Activated CD4-positive, alpha-beta T cell treated with anti-CD3 and anti-CD28 coated beads for 36 hours (primary cell): ENCODE measurements around the gene SNAP91. TPM values are rescaled to one million over a fixed set of nuclear protein-coding genes. Genes with fewer than 3 reads are reported as not detected.
"Not testable (repeated sequence)": the region's sequence is repeated elsewhere in the genome, so short reads cannot be mapped to it uniquely, and the experiment has no call there.

ENCODE experiments used
- ATAC-seq: fragments of 200-7000 bp; cut with Tn5 transposase; one replicate; pipeline ENCODE4 v1.10.0; 2021; ENCODE audit warnings: mild to moderate bottlenecking, moderate library complexity
- CTCF ChIA-PET: fragments of 350-600 bp; sonication (Branson Sonifier 250); formaldehyde crosslinking; loops from one replicate; lab custom pipeline; 2021; ENCODE audit warnings: antibody characterized with exemption; lab: Charles Lee
- POLR2A ChIA-PET: fragments of 350-600 bp; sonication (Branson Sonifier 250); formaldehyde crosslinking; loops from one replicate; lab custom pipeline; 2021; ENCODE audit warnings: antibody characterized with exemption, inconsistent platforms; lab: Charles Lee
- DNase-seq: peaks from one replicate; pipeline ENCODE4 v3.0.0-alpha.2; 2020
- H3K27ac Mint-ChIP-seq: one replicate; pipeline ENCODE4 v1.8.0; 2021; ENCODE audit warnings: mixed read lengths
- H3K27me3 Mint-ChIP-seq: one replicate; pipeline ENCODE4 v1.8.0; 2021; ENCODE audit warnings: mixed read lengths
- H3K36me3 Mint-ChIP-seq: one replicate; pipeline ENCODE4 v1.8.0; 2021; ENCODE audit warnings: low read depth, mixed read lengths
- H3K4me1 Mint-ChIP-seq: one replicate; pipeline ENCODE4 v1.8.0; 2021; ENCODE audit warnings: mixed read lengths
- H3K4me3 Mint-ChIP-seq: one replicate; pipeline ENCODE4 v1.8.0; 2021; ENCODE audit warnings: mild to moderate bottlenecking, moderate library complexity, mixed read lengths
- H3K9me3 Mint-ChIP-seq: one replicate; pipeline ENCODE4 v1.8.0; 2021; ENCODE audit warnings: low read depth, mixed read lengths
- intact Hi-C, 2 experiments: fragments of 100-400 bp; cut with DNase I in 1 of 2; cut with micrococcal nuclease in 1 of 2; formaldehyde crosslinking; loops; one replicate each; pipeline versions ENCODE4 v1.14.2 to v1.15.1; 2022 to 2024; cut with DNase I, micrococcal nuclease
- total RNA-seq, 2 experiments: library from RNA; stranded (reverse); gene quantifications; one replicate each; pipeline ENCODE4 v1.2.3, GENCODE V29; 2021

Gene SNAP91
- total RNA-seq, 2 experiments from 2014 or later = not detected

- CTCF ChIA-PET, DNase-seq, POLR2A ChIA-PET, H3K4me1 Mint-ChIP-seq, intact Hi-C loops, H3K27me3 Mint-ChIP-seq, ATAC-seq, H3K4me3 Mint-ChIP-seq, H3K27ac Mint-ChIP-seq, H3K36me3 Mint-ChIP-seq, H3K9me3 Mint-ChIP-seq: not testable (repeated sequence)
Measured at GRCh38 chr6:83629908-83630307, 79.0 kb downstream of the SNAP91 start.

GRCh38 chr6:83615025-83615999, 93.6 kb downstream of the SNAP91 start:
- H3K4me3 Mint-ChIP-seq = no peak overlapping the region
- CTCF ChIA-PET = interaction anchor here (0.6 to 2.1 kb wide), 11 partner anchors 8 to 1868 kb away, joined by 3 to 10 read pairs (median 4); no protein-coding TSS in a partner anchor
- H3K9me3 Mint-ChIP-seq = no peaks in the 10 kb centered on the region
- H3K27me3 Mint-ChIP-seq = peaks cover 5% of the 10 kb centered on the region
- POLR2A ChIA-PET = no interaction called here
- intact Hi-C loops = loop anchor here (1.0 to 10.0 kb wide), 3 partner anchors 607 to 1708 kb away; partner anchors contain the start of gene CEP162 (in 1 of the 2)
- H3K36me3 Mint-ChIP-seq = no peaks in the 10 kb centered on the region
- DNase-seq (no peak), ATAC-seq (no peak)
- H3K27ac Mint-ChIP-seq = no peak overlapping the region
- H3K4me1 Mint-ChIP-seq = no peaks in the 10 kb centered on the region

- DNase-seq (no peak), ATAC-seq (no peak)
- no peaks in the 10 kb centered on the region for H3K9me3 Mint-ChIP-seq
- CTCF ChIA-PET = no interaction called here
- no peak overlapping the region for H3K27ac Mint-ChIP-seq
- POLR2A ChIA-PET = no interaction called here
- no peaks in the 10 kb centered on the region for H3K36me3 Mint-ChIP-seq
- H3K4me3 Mint-ChIP-seq = no peak overlapping the region
- intact Hi-C loops = loop anchor here in 1 of 2 experiments (10.0 kb wide), 1 partner anchor 611 kb away; the partner anchor contains the start of gene CEP162
- H3K4me1 Mint-ChIP-seq = no peaks in the 10 kb centered on the region
- peaks cover 7% of the 10 kb centered on the region for H3K27me3 Mint-ChIP-seq
Measured at GRCh38 chr6:83613378-83613777, 95.5 kb downstream of the SNAP91 start.

- Mint-ChIP-seq H3K4me3 (no peak overlapping the region), H3K27ac (no peak overlapping the region), H3K36me3 (no peaks in the 10 kb centered on the region), H3K4me1 (no peaks in the 10 kb centered on the region), H3K27me3 (peaks cover 4% of the 10 kb centered on the region), H3K9me3 (no peaks in the 10 kb centered on the region)
- ATAC-seq (no peak), DNase-seq (no peak)
- CTCF ChIA-PET = interaction anchor here (0.8 kb wide), 1 partner anchor 12 kb away, joined by 5 read pairs; no protein-coding TSS in a partner anchor
- POLR2A ChIA-PET = no interaction called here
- intact Hi-C loops = no loop called here
Measured at GRCh38 chr6:83609248-83609647, 99.7 kb downstream of the SNAP91 start.

GRCh38 chr6:83605517-83605916, 103.4 kb downstream of the SNAP91 start:
- CTCF ChIA-PET = no interaction called here
- Mint-ChIP-seq H3K9me3 (no peaks in the 10 kb centered on the region), H3K36me3 (no peaks in the 10 kb centered on the region), H3K27ac (no peak overlapping the region), H3K4me3 (no peak overlapping the region), H3K27me3 (peaks cover 2% of the 10 kb centered on the region), H3K4me1 (no peaks in the 10 kb centered on the region)
- ATAC-seq (no peak), DNase-seq (no peak)
- POLR2A ChIA-PET = no interaction called here
- intact Hi-C loops = no loop called here

- ATAC-seq = no peak
- ChIA-PET CTCF (interaction anchor here (2.2 kb wide), 1 partner anchor 12 kb away, joined by 7 read pairs; no protein-coding TSS in a partner anchor), POLR2A (no interaction called here)
- intact Hi-C loops = no loop called here
- Mint-ChIP-seq H3K9me3 (no peaks in the 10 kb centered on the region), H3K4me3 (no peak overlapping the region), H3K36me3 (no peaks in the 10 kb centered on the region), H3K4me1 (no peaks in the 10 kb centered on the region), H3K27me3 (no peaks in the 10 kb centered on the region), H3K27ac (no peak overlapping the region)
- no peak for DNase-seq
Measured at GRCh38 chr6:83603551-83603950, 105.3 kb downstream of the SNAP91 start.

- ATAC-seq (no peak), DNase-seq (no peak)
- intact Hi-C loops = no loop called here
- H3K27me3 Mint-ChIP-seq = no peaks in the 10 kb centered on the region
- CTCF ChIA-PET = interaction anchor here (1.3 to 1.4 kb wide), 2 partner anchors 12 to 14 kb away, joined by 3 to 7 read pairs; no protein-coding TSS in a partner anchor
- no peaks in the 10 kb centered on the region for H3K4me1 Mint-ChIP-seq
- no peaks in the 10 kb centered on the region for H3K9me3 Mint-ChIP-seq
- H3K36me3 Mint-ChIP-seq = no peaks in the 10 kb centered on the region
- no peak overlapping the region for H3K4me3 Mint-ChIP-seq
- POLR2A ChIA-PET = no interaction called here
- H3K27ac Mint-ChIP-seq = no peak overlapping the region
Measured at GRCh38 chr6:83601119-83601518, 107.8 kb downstream of the SNAP91 start.

- Mint-ChIP-seq H3K36me3 (no peaks in the 10 kb centered on the region), H3K9me3 (no peaks in the 10 kb centered on the region), H3K27ac (no peak overlapping the region), H3K27me3 (no peaks in the 10 kb centered on the region), H3K4me1 (no peaks in the 10 kb centered on the region), H3K4me3 (no peak overlapping the region)
- no peak for ATAC-seq
- no peak for DNase-seq
- CTCF ChIA-PET = interaction anchor here (1.3 to 1.4 kb wide), 2 partner anchors 11 to 15 kb away, joined by 3 to 7 read pairs; no protein-coding TSS in a partner anchor
- POLR2A ChIA-PET = no interaction called here
- intact Hi-C loops = no loop called here
Measured at GRCh38 chr6:83600459-83600858, 108.4 kb downstream of the SNAP91 start.

- no peak for ATAC-seq
- Mint-ChIP-seq H3K27ac (no peak overlapping the region), H3K9me3 (no peaks in the 10 kb centered on the region), H3K36me3 (no peaks in the 10 kb centered on the region), H3K4me3 (no peak overlapping the region), H3K4me1 (no peaks in the 10 kb centered on the region), H3K27me3 (peaks cover 2% of the 10 kb centered on the region)
- CTCF ChIA-PET = interaction anchor here (1.5 to 2.6 kb wide), 2 partner anchors 12 to 18 kb away, joined by 5 to 10 read pairs; no protein-coding TSS in a partner anchor
- intact Hi-C loops = no loop called here
- no peak for DNase-seq
- POLR2A ChIA-PET = no interaction called here
Measured at GRCh38 chr6:83597511-83597910, 111.4 kb downstream of the SNAP91 start.

GRCh38 chr6:83597051-83597450, 111.8 kb downstream of the SNAP91 start:
- H3K4me3 Mint-ChIP-seq = no peak overlapping the region
- no peak overlapping the region for H3K27ac Mint-ChIP-seq
- H3K36me3 Mint-ChIP-seq = no peaks in the 10 kb centered on the region
- H3K9me3 Mint-ChIP-seq = no peaks in the 10 kb centered on the region
- CTCF ChIA-PET = interaction anchor here (1.5 kb wide), 1 partner anchor 12 kb away, joined by 5 read pairs; no protein-coding TSS in a partner anchor
- H3K27me3 Mint-ChIP-seq = peaks cover 2% of the 10 kb centered on the region
- DNase-seq (no peak), ATAC-seq (no peak)
- POLR2A ChIA-PET = no interaction called here
- no peaks in the 10 kb centered on the region for H3K4me1 Mint-ChIP-seq
- intact Hi-C loops = no loop called here

GRCh38 chr6:83594941-83595340, 114.0 kb downstream of the SNAP91 start:
- ChIA-PET POLR2A (no interaction called here), CTCF (no interaction called here)
- ATAC-seq (no peak), DNase-seq (no peak)
- H3K27me3 Mint-ChIP-seq = peaks cover 2% of the 10 kb centered on the region
- H3K4me1 Mint-ChIP-seq = no peaks in the 10 kb centered on the region
- no peak overlapping the region for H3K27ac Mint-ChIP-seq
- intact Hi-C loops = no loop called here
- H3K9me3 Mint-ChIP-seq = no peaks in the 10 kb centered on the region
- H3K36me3 Mint-ChIP-seq = no peaks in the 10 kb centered on the region
- no peak overlapping the region for H3K4me3 Mint-ChIP-seq
